Vagina (tissue), 2 donors: ENCODE data around the gene MTUS2.

Experiments used
- CTCF ChIP-seq, 3 experiments: fragments of 450-650 bp in 2 of 3; fragments of 200-600 bp in 1 of 3; sonication (generic) in 1 of 3; IDR thresholded peaks; one replicate each; pipeline ENCODE4 v1.5.1; 2017 to 2019; ENCODE audit warnings: antibody characterized with exemption in 3 of 3, mild to moderate bottlenecking in 2 of 3, moderate library complexity in 2 of 3
- POLR2AphosphoS5 ChIP-seq, 2 donors: sonication (generic); formaldehyde crosslinking; IDR thresholded peaks; one replicate each; pipeline ENCODE4 v1.9.0; 2017; ENCODE audit warnings: antibody characterized with exemption in 2 of 2, mild to moderate bottlenecking in 2 of 2, low read depth in 1 of 2; ENCODE audit not compliant: insufficient read depth in 1 of 2

- TF ChIP-seq CTCF (IDR thresholded peaks at IDR 0.05) = no peak
- TF ChIP-seq POLR2AphosphoS5 (IDR thresholded peaks at IDR 0.05; ENCODE audit: insufficient read depth in 1 of 2, low read depth in 1 of 2) = no peak
These were observed 143.9 kb downstream of the MTUS2 start for GRCh38 chr13:28964052-28964451.
